ENCODE data around the gene GPRIN3.
A peak's percentile ranks its signal among the peaks of the same experiment; 100 is the strongest.
"Not testable (repeated sequence)": the region's sequence is repeated elsewhere in the genome, so short reads cannot be mapped to it uniquely, and the experiment has no call there.

The GPRIN3 gene

DNA sequence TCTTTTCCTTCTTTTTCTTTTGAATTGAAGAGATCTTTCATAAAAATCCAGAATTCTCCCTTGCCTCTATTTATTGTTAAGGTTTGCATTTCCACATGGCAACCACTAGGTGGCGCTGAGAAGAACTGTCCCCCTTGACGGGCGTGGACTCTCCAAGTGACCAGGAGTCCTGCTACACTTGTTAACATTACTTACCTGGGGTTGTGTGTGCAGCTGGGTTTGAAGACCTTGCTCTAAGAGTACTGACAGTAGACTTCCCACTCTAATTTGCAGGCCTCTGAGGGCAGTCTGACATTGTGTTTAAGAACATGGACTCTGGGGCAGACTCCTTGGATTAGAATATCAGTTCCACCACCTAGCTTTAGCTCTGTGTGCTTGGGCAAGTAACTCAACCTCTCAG lies 52.8 kb downstream of the GPRIN3 start:
- DNase-seq (peak; percentile 50), ATAC-seq (peak; percentile 63)

DNA sequence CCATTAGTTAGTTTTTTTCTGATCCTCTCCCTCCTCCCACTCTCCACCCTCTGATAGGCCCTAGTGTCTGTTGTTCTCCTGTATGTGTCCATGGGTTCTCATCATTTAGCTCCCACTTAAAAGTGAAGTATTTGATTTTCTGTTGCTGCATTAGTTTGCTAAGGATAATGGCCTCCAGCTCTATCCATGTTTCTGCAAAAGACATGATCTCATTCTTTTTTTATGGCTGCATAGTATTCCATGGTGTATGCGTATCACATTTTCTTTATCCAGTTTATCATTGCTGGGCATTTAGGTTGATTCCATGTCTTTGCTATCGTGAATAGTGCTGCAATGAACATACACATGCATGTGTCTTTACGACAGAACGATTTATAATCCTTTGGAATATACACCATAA lies 53.3 kb downstream of the GPRIN3 start:
- ATAC-seq, DNase-seq: not testable (repeated sequence)

DNA sequence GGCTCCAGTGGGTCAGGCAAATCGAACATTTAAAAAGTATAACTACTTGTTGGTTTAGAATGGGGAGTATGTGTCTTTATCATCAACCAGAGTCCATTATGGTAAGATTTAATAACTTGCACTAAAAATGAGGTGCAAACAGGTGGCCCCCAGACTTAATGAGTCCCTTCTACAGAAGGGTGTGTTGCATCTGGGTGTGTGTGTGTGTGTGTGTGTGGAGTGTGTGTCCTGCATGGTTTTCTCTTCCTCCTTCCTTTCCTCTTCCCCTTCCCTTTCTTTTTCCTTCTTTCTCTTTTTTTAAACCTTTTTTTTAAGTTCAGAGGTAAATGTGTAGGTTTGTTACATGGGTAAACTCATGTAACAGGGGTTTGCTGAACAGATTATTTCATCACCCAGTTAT lies 53.7 kb downstream of the GPRIN3 start:
- no peak for DNase-seq
- ATAC-seq, result no peak

DNA sequence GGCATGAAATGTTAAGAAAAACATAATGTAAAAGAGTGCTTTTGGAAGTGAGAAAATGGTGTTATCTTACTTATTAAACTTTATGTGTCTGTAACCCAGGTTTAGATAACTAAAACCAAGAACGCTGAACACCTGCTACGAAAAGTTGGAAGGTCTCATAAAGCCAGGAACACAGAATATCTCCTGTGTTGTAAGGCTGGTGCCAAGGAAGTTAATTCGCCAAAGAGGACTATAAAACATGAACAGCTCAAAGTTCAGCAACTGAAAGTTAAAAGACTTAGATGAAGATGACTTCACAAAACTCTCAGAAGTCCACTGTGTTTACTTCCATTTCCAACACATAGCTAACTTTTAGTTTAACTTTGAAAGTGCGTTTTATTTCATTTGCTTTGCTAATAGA lies 54.3 kb downstream of the GPRIN3 start:
- ATAC-seq (no peak), DNase-seq (no peak)

DNA sequence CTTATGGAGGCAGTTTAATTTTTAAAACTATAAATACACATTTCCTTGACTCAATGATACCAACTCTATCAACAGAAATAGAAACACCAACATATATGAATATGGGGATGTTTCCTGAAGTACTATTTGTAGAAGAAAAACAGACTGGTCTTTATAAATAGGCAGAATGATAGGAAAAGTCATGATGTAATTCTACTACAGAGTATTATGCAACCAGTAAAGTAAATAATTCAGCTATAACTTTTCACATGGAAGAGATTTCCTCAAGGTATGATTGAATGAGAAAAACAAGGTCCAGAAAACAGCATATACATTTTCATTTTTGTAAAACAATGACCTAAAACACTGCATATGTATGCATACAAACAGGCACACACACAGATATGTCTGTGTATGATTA lies 56.2 kb downstream of the GPRIN3 start:
- DNase-seq (no peak), ATAC-seq (no peak)

DNA sequence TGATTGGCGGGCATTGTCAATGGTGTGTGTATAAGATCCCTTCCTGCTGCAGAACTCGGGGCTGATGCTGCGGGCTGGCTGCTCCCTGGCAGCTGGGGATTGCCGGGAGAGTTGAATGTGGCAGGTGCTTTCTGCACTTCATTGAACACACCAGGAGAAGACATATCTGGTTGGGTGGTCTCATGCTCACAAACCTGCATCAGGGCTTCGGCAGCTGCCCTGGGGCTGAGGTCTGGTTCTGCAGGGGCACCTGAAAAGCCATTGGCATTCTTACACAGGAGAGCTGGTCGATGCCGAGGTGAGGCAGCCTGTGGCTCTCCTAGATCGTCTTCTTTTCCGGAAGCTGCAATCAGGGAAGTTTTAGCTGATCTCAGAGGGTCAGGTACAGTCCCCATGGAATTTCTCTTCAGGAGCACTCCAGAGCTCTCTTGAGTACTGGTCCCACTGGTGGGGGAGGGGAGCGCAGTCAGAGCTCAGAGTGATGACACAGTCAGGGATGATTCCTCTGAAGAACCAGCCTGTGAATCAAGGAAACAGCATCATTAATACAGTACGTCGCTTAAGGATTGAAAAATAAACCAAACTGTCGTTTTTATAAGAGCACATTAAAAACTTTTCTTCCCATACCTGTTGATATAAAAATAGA lies 57.8 kb downstream of the GPRIN3 start:
- no peak for ATAC-seq
- no peak for DNase-seq

DNA sequence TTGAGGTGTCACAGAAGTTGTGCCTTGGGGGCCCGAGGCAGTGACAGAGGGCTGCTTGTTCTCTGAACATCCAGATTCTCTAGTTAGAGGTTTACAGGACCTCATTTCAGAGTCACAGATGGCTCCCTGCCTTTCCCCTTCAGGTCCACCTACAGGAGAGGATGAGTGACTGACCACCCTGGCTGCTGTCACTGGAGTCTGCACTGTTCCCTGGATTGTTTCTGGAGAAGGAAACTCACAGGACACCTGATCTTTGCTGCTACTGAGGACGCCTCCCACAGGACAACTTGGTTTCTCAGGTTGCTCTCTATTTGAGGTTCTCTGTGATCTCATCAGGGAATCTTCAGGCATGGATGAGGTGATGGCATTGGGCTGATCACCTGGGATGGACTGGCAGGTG lies 58.3 kb downstream of the GPRIN3 start:
- DNase-seq, result no peak
- no peak for ATAC-seq

DNA sequence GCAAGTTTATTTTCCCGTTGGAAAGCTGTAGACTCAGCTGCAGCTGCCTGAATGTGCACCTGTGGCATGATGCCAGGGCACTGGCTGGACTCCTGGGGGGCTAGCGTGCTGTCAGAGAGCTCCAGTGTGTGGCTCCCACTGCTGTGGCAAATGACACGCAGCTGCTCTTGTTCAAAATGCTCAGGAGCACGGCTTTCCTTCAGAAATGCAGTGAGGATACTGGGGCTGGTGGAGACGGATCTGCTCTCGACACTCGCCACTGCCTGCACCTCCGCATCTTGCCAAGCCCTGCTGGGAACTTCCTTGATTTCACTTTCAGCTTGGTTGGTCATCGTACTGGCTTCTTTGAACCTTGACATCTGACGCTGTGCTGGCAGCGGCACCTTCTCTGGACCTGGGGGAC lies 58.7 kb downstream of the GPRIN3 start:
- no peak for DNase-seq
- ATAC-seq, result no peak

DNA sequence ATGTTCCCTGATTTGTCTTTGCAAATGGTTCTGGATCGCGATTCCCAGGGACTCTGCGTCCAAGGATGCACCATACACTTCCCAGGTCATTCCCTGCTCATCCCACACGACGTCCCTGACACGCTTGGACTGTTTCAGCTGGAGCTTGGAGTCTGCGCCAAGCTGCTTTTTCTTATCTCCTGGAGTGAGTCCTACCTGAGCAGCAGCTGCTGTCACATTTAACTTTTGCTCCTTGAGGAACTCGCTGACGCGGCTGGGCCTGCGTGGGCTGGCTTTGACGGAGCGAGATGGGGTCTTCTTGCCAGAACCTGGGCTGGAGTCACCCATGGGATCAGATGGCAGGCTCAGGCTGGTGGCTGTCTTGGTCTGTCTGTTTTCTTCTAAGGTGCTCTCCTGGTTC lies 59.6 kb downstream of the GPRIN3 start:
- no peak for ATAC-seq

DNA sequence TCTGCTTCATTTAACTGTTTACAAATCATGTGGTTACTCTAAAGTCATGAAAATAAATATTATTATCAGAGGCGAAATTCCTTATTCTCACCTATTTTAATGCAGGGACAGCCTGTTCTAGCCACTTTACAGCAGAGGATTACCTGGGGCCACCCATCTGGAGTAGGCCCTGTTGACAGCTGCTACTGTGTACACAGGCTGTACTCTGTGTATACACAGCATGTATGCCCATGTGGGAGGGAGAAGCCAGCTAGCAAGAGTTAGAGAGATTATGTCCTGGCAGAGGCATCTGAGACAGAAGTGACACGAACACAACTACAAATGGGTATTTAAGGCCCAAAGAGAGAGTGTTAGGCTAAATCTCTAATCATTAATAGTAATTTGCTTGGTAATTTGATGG lies 62.1 kb downstream of the GPRIN3 start:
- DNase-seq, result no peak
- no peak for ATAC-seq

More for the DNA sequence above, 59.6 kb downstream of the GPRIN3 start:
- DNase-seq, result no peak

DNA sequence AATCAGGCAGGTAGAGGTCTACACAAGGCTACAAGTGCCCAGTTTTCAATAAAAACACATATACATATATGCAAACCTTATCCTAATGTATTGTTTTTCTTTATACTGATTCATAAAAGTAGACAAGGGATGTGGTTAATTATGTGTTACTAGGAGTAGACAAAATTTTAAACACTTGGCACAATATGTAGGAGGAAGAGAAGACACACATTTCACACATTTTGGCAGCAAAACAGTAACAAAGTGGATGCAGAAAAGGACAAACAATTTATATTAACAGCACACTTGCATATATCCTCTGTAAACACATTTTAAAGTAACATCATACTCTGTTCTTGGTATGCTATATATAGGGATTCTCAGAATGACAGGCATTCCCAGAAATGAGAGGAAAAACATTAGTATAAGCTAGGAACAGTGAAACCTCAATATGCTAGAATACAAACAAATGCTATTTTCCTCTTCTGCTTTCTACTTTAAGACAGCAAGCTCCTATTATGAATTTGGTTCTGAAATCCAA lies 63.8 kb downstream of the GPRIN3 start:
- ATAC-seq, result peak; percentile 43
- no peak for DNase-seq

DNA sequence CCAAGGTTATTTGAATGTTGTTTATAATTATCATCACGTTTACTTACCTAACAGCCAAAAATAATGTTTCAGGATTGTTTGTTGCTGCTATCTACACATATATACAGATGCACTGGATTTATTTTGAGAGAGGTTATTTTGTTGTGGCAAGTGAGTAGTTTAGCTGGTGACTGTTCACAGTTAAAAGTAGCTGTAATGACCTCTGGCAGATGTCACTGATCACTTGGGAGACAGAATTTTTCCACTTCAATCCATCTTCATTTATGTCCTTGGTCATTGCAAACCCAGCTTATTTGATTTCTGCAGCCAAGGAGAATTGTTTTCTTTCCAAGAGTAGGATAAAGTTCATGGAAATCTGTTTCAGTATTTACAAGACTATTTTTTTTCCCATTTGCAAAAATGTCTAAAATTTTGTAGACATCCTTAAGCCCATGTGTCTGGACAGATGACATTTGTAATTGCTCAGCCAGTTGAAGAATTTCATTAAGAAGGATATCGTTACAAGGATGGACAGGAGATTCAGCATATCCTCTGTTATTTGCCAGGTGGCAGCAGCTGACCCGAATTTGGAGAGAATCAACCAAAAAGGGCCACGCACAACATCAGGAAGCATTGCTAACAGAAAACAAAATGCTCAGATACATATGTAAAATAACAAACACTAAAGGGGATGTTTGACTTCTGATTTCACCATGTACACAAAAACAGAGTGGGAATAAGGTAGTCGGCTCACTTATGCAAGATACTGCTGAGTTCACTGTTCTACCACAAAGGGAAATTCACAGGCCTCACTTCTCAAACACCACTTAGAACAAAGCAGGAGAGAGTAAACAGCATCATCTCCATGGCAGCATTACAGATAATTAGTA lies 64.5 kb downstream of the GPRIN3 start:
- ATAC-seq, result peak; percentile 81

DNA sequence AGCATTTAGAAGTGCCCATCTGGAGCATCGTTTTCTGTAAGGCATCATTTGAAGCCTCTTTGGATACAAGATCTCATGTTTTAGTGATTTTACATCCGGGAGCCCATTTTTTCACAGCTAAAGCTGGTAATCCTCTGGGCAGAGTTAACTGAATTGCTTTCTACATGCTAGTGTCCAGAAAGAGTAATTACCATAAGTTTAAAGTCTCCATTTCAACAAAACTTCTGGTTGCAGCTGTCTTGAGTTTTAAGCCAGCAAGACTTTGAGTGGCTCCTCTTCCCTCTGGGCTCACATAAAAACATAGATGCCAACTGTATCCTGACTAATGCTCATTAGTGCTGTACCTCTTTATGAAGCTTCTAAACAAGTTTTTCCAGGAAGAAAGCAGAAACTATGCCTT lies 65.4 kb downstream of the GPRIN3 start:
- ATAC-seq (no peak), DNase-seq (no peak)

More for the DNA sequence above, 64.5 kb downstream of the GPRIN3 start:
- no peak for DNase-seq

DNA sequence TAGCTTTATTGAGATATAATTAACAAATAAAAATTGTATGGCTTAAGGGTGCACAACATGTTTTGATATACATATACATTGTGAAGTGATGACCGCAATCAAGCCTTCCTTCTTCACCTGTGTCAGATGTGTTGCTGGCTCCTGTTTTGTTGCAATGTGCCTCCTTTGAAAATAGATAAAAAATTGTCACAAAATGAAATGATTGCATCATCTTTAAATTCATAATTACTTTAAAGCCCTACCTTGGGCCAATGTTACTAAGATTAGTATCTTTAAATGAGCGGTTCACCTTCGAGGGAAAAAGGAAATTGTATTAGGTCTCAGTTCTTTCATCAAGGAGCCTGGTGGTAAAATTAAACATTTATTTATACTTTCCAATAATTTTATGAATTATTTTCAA lies 77.3 kb downstream of the GPRIN3 start:
- ATAC-seq (no peak), DNase-seq (no peak)

DNA sequence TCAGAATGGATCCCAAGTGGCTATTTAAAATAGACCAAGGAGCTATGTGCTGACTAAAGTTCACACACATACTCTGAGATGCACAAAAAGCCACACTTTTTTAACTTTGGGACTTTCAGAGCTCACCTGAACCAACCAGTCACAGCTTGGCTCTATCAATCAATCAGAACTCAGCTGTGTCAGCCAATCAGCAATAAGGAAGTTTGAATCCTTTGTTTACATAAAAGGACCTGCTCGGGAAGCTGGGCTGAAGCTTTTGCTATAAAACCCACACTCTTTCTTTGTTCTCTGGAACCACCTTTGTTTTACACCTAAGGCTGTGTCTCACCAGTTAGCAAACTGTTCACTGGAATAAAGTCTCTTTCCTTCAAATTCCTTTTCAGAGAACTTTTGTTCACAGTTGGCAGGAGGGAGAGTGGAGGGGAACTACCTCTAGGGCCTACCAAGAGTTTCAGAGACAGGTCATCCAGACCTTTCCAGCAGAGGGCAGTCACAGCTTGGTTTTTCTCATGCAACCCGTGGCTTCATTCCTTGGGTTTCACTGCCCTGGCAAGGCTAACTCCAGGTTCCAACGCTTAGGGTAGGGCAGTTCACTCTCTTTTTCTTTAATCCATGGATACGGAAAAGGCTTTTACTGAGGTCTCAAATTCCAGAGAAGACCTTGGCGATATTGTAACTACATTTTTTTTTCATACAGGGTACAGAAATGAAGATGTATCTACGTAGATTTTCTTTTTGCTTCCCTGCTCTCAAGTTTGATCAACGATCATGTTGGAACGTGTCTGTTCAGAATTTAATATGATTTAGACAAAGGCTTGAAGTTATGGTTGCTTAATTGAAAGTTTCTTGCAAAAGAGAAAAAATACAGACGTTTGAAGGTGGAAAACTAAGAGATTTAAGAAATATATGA lies 80.7 kb downstream of the GPRIN3 start:
- peak; percentile 77 for DNase-seq
- peak; percentile 74 for ATAC-seq

DNA sequence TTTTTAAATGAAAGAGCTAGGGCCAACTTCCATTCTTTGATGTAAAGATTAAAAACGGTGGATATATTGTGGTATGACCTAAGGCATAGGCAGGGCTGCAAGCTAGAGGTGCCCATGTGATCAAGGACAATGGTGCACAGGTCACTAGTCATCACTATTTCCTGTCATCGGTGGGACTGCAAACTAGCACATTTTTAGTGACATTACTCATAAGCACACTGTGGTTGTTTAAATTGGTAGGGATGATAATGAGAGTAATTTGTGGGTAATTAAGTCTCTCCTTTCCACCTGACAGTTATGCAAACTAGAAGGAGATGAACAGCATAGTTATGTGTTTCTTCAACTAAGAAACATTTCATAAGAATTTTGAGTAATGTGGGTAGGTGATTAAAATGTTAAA lies 85.4 kb downstream of the GPRIN3 start:
- peak; percentile 89 for ATAC-seq
- DNase-seq, result no peak

DNA sequence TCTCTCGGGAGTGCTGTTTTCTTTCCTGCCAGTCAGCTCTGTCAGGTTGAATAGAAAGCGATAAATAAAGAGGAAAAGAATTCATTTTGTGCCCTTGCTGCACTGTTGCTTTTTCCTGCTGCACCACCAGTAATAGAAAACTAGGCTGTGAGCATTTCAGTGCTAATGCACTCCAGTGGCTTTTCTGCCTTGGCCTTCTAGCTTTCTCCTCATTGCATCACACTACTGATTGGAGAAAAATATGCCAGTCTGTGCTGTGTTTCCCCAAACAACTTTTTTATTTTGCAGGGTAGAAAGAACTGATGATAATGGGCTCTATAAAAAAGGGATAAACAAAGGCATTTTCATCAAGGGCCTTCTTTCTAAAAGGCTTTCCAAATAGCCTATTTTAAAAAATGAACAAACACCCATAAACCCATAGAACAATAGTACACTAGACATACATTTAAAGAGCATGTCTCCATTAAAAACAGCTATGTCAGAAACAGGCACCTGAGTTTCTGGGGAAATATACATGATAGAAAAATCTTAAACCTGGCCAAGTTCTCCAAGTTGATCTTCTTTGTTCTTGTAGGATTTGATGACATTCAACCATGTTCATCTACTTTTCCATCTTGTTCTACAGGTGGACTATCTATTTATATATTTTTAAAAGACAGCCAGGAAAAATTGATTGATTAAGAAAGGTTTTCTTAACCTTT lies 86.3 kb downstream of the GPRIN3 start:
- ATAC-seq (no peak), DNase-seq (no peak)

DNA sequence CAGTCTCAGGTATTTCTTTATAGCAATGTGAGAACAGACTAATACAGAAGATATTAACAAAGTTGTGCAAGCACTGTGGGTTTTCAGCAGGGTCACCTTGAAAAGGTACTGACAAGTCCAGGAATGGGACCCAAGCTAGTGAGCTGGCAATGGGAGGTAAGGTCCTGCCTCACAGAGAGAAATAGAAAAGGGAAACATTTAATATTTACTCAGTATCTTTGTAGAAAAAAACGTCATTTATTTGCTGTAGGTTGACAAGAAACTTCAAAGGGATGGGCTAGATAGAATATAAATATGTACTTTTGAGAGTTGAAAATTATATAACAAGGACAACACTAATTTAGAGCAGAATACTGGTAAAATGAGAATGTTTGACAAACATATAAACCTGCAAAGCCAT lies 89.0 kb downstream of the GPRIN3 start:
- ATAC-seq, result no peak
- no peak for DNase-seq

DNA sequence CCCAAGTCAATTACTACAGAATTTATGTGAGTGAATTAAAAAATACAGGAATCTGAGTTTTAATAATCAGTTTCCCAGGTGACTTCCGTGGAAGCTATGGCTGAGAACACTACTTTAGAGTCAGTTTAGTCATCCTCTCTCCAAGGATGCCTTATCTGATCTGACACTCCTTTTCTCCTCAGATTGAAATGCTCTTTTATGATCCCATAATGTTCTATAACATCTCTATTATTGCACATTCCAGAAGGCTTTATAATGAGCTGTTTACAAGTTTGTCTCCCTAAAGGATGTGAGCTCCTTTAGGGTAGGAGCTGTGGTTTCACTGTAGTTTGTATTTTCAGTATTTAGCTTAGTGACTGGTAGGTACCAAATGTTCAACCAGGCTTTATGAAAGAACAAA lies 90.0 kb downstream of the GPRIN3 start:
- DNase-seq (no peak), ATAC-seq (no peak)

DNA sequence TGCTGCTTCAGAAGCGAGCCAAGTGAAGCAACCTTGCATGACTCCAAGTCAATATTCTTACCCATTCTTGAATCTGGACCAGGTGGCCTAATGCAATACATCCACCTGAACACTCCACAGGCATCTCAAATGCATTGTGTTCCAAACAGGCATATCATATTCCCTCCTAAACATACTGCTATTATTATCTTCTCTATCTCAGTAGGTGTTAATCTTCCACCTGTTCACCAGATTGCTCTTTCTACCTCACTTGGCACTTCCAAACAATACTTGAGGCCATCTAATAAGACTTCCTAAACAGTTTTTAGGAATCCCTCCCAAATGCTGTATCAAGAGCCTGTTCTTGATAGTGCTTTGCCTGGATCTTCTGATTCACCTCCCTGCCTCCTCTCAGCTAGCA lies 90.7 kb downstream of the GPRIN3 start:
- ATAC-seq, result no peak

DNA sequence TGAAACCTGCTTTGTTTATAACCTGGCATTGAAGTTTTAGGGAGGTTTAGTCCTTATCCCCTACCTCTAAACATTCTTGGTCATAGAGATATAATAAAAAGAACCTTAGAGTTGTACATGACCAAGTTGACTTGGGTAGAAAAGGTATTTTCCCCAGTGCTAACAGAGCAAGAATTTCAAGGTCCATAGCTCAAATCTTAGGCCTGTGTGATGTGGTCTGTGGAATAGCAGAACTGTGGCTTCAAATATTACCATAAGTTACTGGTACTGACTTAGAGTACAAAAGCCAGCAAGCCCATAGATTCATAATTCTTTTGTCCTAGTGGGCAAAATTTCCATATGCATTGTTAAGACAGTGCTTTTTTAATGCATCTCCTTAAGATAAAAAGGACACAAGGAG lies 91.2 kb downstream of the GPRIN3 start:
- ATAC-seq, result no peak

More for the DNA sequence above, 90.7 kb downstream of the GPRIN3 start:
- no peak for DNase-seq

DNA sequence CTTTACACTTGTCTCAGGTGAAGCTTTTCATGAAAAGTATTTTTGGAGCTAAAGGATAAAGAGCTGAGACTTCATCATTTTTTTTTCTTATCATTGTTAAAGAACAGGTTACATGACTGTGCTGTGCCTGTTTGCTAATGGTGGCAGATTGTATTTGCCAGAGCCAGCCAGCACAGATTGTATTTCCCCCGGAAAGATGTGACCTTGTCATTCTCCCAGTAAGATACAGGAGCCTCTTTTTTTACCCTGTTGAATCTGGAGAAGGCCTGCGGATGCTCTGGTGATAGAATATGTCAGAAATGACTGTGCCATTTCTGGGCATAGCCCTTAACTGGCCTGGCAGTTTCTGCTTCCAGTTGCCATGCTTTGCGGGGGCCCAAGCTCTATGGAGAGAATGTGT lies 91.9 kb downstream of the GPRIN3 start:
- ATAC-seq, result no peak
- no peak for DNase-seq

More for the DNA sequence above, 91.2 kb downstream of the GPRIN3 start:
- DNase-seq, result no peak
